Anterior cingulate cortex (tissue), 58 donors: ENCODE measurements around the gene MEG3.
A peak's percentile ranks its signal among the peaks of the same experiment; 100 is the strongest.

Experiments used
- DNase-seq, 58 donors: peaks; one replicate each; lab custom pipeline; 2025; lab: John Stamatoyannopoulos, UW

Gene MEG3

DNA sequence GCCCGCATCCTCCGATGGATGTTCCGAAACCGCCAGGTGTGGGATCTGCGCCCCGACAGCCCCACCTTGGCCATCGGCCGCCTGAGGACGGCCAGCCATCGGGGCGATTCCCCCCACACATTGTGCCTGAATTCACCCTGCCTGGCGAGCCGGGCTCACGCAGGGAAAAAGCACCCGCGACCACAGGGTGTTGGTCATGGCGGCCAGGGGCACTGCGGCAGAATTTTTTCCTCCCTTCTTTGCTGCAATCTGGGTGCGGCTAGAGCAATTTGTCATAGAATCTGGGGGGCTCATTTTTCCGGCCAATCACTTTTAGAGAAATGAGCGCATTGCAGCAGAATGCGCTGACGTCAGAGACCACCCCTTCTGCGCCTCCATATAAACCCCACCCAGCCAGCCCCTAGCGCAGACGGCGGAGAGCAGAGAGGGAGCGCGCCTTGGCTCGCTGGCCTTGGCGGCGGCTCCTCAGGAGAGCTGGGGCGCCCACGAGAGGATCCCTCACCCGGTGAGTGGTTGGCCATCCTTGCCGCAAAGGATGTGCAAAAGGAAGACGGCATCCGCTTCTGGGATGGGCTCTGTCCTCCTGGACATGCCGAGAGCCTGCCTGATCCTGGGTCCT, at the start of gene MEG3:
Gene MEG3, plus strand, starts transcription at position 406 of the 619 bp plus-strand sequence.
- peak in 36 of 58 donors; percentile 5 to 76 (median 36) for DNase-seq

DNA sequence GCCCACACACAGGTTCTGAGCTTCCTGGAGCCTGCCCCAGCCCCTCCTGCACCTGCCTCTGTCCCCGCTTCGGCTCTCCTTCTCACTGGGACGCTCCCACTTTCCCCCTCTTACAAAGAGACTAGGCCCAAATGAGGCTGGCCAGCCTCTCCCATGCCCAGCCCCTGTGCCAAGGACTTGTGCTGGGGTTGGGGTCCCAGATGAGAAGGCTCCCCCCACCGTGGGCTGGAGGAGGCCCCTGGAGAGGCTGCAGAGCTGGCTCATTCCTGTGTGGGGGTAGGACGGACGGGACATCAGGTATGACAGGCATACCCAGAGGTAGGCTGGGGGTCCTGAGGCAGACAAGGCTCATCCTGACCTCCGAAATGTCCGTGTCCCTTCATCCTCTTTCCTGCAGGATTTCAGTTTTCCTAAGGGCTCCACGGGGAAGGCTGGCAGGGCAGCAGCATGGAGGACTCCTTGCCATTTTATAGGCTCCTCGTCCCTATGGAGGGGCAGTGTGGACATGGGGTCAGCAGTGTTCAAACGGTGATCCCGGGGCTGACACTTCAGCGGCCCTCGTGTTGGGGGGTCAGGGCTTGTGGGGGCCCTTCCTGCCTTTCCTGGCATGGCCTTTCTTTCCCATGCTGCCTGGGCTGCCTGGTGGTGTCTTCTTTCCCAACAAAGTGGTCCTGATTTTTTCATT, 49.1 kb upstream of the MEG3 start:
- no peak for DNase-seq

DNA sequence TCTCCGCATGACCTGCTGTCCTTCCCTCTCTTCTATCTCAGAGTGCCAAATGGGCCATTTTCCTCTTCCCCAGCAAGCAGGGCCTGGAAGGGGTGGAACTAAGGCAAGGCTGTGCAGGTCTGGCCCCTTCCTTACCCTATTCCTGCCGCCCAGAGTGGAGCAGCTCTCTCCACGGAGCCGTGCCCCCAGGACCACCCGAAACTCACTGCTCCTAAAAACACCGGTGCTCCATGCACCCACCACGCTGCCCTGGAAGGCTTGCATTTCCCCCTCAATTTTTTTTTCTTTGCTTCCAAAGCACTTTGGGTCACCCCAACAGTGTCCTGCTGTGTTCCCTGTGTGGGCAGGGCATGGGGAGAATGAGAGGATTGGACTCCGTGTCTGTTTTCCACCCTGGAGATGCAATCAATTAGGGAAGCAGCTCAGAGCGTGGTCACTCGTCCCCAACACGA, 48.5 kb upstream of the MEG3 start:
- no peak for DNase-seq

- no peak for DNase-seq
These were observed 47.9 kb upstream of the MEG3 start for GRCh38 chr14:100777818-100778525.

GRCh38 chr14:100778526-100778882, 47.4 kb upstream of the MEG3 start:
- no peak for DNase-seq

DNA sequence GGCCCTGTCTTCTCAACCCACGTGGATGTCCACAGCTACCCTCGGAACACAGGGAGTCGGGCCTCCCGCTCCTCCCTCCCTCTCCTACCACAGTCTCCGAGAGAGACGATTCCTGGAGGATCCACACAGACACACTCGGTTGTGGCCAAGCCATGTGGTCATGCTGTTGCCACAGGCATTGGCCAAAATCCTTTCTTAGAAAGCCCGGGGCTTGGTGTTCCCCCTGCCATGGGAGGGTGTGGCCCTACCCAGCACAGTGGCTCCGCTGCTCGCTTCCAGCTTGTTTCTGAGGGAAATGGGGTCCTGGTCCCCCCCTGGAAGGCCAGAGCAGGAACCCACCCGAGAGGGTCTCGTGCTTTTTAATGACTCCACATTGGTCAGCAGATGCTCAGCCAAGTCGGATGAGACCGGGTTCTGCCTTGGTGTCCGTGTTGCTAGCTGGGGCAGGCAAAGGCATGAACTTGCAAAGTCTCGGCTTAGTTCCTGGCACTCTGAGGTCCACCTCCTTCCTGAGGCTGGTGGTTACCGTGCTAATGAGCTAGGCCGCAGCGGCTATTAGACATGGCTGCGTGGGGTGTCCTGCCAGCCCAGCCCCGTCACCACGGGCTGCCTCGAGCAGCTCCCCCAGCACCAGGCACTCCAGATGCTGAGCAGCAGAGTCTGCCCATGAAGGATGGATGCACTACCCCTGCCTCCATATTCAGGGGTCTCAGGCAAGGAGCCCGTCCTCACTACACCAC, 46.8 kb upstream of the MEG3 start:
- no peak for DNase-seq

DNA sequence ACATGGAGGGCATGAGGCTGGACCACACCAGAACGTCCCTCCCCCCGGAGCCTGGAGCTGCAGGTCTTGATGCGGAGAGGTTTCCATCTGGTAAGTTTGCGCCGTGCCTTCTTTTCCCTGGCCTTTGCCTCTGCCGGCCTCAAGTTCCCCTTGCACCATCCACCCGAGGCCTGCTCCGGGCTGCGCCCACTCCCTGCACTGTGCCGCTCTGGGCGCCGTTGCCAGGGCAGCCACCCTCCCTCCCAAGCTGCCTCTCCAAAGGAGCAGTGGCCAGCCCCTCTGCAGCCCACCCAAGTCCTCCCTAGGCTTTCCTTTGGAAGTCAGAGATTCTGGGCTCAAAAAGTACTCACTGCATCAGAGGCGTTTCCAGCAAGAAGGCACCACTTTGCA, 46.2 kb upstream of the MEG3 start:
- DNase-seq: no peak

GRCh38 chr14:100780246-100780645, 45.7 kb upstream of the MEG3 start:
- DNase-seq: no peak

DNA sequence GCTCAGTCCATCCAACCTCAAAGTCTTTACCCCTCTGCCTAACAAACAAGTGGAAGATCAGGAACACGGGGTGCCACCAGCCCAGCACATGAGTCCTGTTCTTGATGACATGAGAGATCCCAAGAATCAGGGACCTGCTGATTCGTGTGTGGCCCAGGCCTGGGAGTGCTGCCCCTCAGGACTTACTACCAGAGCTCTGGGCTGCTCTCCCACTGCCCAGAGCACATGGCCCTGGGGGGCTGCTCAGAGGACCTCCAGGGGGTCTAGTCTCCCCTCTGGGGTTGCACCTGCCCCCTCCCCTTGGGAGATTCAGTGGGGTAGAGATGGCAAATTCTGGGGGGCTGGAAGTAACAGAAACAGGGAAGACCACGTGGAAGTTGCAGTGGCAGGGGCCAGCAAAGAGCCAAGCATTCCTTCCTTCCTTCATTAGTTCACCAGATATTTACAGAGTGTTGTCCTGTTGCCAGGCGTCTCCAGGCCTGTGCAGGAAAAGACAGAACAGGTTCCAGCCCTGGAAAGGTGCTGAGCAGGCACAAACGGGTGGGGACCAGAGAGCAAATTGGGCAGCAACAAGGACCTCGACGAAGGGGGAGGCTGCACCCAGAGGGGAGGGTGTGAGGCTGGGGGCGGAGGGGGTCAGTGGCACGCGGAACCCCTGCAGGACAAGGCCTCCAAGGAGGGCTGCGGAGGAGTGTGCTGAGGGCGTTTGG, 45.1 kb upstream of the MEG3 start:
- no peak for DNase-seq

DNA sequence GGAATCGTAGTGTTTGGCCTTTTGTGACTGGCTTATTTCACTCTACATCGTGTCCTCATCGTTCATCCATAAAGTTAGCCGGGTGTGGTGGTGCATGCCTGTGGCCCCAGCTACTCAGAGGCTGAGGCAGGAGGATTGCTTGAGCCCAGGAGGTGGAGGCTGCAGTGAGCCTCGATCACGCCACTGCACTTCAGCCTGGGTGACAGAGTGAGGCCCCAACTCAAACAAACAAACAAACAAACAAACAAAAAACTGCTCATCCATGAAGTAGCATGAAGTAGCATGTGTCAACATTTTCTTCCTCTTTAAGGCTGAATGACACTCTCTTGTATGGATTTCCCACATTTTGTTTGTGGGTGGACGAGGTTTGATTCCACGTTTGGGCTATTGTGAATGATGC, 44.0 kb upstream of the MEG3 start:
- no peak for DNase-seq

GRCh38 chr14:100782516-100783320, 43.2 kb upstream of the MEG3 start:
- DNase-seq: no peak

GRCh38 chr14:100783630-100784370, 42.1 kb upstream of the MEG3 start:
- no peak for DNase-seq

DNA sequence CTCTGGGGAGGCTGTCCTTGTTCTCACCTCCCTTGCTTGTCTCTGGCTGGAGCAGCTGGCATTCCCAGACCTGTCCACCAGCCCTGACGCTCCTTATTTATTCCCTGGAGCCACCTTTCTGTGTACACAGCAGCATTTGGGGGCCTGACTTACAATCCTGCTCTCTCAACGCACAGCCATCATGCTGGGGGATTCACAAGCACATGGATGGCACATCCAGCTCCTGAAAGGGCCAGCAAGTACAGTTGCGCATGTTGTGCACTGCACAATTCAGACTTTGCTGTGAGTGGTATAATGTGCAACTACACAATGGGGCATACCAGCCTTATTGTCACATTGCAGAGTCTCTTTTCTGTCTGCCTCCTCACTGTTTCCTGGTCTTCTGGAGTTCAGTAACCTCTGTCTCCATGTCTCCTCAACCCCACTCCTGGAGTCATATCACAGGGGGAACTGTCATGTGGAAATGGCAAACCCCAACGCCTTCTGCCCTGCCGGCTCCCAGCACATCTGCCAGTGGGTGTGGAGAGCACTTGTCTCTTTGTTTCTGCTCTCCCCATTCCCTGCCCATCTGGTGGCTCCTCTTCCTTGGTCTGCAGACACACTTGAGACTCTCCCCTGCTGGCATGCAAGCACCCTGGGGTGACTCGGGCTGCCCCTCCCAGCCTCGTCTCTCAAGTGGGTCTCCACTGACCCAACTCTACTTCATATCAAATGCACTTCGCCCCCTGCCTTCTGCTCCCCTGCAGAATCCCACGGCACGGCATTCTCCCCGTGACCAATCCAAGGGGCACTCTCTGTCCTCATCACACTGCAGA, 41.2 kb upstream of the MEG3 start:
- no peak for DNase-seq

- no peak for DNase-seq
These were observed 40.6 kb upstream of the MEG3 start for GRCh38 chr14:100785338-100785615.

DNA sequence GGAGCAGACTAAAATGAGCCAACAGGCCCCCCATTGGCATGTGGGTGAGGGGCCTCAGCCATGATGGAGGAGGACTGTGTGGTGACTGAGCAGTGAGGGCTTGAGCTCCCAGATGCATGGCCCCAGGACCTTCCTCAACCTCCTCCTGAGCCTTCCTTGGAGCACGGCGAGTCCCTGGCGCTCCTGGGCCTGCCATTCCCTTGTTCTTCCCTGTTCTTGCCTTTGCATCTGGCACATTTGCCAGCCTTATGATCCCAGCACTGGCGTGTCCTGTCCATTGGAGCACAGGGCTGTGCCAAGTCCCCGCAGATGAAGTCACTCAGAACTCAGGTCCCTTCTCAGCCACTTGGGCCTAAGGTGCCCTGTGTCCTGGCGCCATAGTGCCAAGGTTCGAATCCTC, 40.3 kb upstream of the MEG3 start:
- DNase-seq: no peak

DNA sequence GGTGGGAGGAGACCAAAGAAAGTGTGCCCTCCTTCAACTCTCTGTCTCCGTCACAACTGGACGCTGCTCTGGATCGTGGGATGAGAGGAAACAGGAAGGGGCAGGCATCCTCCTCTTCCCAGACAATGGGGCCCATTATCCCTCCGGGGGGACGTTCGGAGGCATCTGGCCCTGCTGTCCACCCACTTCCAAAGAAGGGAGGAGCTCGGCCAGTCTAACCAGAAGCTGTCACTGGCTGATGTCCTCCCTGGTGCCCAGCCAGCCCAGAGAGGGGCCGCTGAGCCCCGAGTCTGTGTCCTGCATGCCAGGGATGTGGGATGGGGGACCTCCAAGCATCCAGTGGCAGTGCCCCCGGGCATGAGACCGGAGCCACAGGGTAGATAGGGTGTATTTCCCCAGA, 39.8 kb upstream of the MEG3 start:
- peak in 34 of 58 donors; percentile 7 to 74 (median 36) for DNase-seq

GRCh38 chr14:100786576-100787219, 39.2 kb upstream of the MEG3 start:
- DNase-seq: peak in 1 of 58 donors; percentile 7

GRCh38 chr14:100787659-100788058, 38.3 kb upstream of the MEG3 start:
- no peak for DNase-seq
